ENCODE results near the gene NMNAT3.

Gene NMNAT3

DNA sequence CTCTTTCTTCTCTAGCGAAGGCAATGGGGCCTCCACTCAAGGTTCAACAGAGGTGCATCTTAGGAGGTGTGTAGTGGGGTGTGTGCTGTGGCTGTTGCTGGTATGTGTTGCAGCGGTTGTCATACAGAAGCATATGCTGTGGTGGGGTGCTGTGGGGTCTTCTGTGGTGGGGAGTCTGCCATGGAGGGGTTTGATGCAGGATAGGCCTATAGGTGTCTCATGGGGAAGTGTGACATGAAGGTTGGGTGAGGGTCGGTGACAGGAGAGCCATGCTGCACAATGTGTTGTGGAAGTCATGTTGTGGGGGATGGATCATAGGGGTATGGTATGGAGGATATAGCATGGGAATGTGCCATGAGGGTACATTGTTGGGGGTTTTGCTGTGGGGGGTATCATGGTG is 20.3 kb downstream of the NMNAT3 start:
- Histone ChIP-seq H3K36me3 (ENCODE audit: low read length) (no peaks in the 10 kb centered on the region), H3K27me3 (ENCODE audit: low read length) (no peaks in the 10 kb centered on the region), H3K9me3 (ENCODE audit: insufficient read depth, low read length) (no peaks in the 10 kb centered on the region), H2AFZ (ENCODE audit: low read depth, low read length, severe bottlenecking) (no peak overlapping the region), H3K27ac (ENCODE audit: low read depth, low read length) (no peak overlapping the region), H3K79me2 (ENCODE audit: insufficient read depth, low read length) (no peaks in the 10 kb centered on the region), H4K20me1 (ENCODE audit: low read depth, low read length) (no peaks in the 10 kb centered on the region), H3F3A (ENCODE audit: insufficient read depth) (no peaks in the 10 kb centered on the region), H3K9me2 (replicated peaks; ENCODE audit: insufficient read depth, low read length) (no peaks in the 10 kb centered on the region), H3K4me3 (ENCODE audit: insufficient read depth, low read length, poor library complexity, severe bottlenecking) (no peak overlapping the region), H3K9ac (ENCODE audit: low read length) (no peak overlapping the region), H3K4me2 (ENCODE audit: low read depth, low read length, poor library complexity, severe bottlenecking) (no peak overlapping the region)
- TF ChIP-seq, protein P1, sequence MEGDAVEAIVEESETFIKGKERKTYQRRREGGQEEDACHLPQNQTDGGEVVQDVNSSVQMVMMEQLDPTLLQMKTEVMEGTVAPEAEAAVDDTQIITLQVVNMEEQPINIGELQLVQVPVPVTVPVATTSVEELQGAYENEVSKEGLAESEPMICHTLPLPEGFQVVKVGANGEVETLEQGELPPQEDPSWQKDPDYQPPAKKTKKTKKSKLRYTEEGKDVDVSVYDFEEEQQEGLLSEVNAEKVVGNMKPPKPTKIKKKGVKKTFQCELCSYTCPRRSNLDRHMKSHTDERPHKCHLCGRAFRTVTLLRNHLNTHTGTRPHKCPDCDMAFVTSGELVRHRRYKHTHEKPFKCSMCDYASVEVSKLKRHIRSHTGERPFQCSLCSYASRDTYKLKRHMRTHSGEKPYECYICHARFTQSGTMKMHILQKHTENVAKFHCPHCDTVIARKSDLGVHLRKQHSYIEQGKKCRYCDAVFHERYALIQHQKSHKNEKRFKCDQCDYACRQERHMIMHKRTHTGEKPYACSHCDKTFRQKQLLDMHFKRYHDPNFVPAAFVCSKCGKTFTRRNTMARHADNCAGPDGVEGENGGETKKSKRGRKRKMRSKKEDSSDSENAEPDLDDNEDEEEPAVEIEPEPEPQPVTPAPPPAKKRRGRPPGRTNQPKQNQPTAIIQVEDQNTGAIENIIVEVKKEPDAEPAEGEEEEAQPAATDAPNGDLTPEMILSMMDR (IDR thresholded peaks at IDR 0.05; ENCODE audit: insufficient read depth, low read length, poor library complexity, severe bottlenecking): no peak
- no peak for TF ChIP-seq EZH2phosphoT487 (conservative IDR thresholded peaks at IDR 0.05; ENCODE audit: low read length)

DNA sequence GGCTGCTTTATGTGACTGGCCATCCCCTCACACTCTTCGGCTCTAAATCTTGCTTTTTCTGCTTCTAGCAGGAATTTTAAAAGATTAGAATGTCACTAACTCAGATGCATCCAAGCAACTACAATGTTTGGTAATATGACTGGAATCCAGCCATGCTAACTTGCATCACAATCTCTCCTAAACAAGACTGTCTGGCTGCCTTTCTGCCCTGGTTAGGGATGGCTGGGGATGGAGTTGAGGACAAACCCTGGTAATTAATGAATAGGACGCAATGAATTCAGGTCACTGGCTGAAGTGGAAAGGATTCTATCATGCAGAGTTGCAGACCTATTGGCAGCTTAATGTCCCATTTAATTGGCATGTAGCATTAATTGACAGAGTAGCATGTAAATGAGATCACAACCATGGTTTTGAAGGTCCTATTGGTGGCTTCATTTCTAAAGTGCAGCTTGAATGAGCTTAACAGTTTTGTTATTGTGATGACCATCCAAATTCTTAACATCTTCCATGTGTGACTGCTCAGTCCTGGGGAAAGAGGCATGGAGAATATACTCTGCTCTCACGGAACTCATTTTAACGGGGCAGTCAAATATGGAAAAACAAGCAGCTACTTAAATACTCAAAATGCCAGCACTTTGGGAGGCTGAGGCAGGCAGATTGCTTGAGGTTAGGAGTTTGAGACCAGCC is 21.7 kb downstream of the NMNAT3 start:
- no peaks in the 10 kb centered on the region for H3K27me3 ChIP-seq (ENCODE audit: low read length)
- no peaks in the 10 kb centered on the region for H4K20me1 ChIP-seq (ENCODE audit: low read depth, low read length)
- no peak overlapping the region for H3K4me3 ChIP-seq (ENCODE audit: insufficient read depth, low read length, poor library complexity, severe bottlenecking)
- no peak overlapping the region for H3K27ac ChIP-seq (ENCODE audit: low read depth, low read length)
- no peak for TF ChIP-seq EZH2phosphoT487 (conservative IDR thresholded peaks at IDR 0.05; ENCODE audit: low read length)
- TF ChIP-seq, protein P1 (IDR thresholded peaks at IDR 0.05; ENCODE audit: insufficient read depth, low read length, poor library complexity, severe bottlenecking): no peak
- H3K36me3 ChIP-seq (ENCODE audit: low read length): no peaks in the 10 kb centered on the region
- no peaks in the 10 kb centered on the region for H3K9me3 ChIP-seq (ENCODE audit: insufficient read depth, low read length)
- no peaks in the 10 kb centered on the region for H3K9me2 ChIP-seq (replicated peaks; ENCODE audit: insufficient read depth, low read length)
- H3K4me2 ChIP-seq (ENCODE audit: low read depth, low read length, poor library complexity, severe bottlenecking): no peak overlapping the region
- H3K79me2 ChIP-seq (ENCODE audit: insufficient read depth, low read length): no peaks in the 10 kb centered on the region
- no peak overlapping the region for H3K9ac ChIP-seq (ENCODE audit: low read length)
- no peak overlapping the region for H2AFZ ChIP-seq (ENCODE audit: low read depth, low read length, severe bottlenecking)
- no peaks in the 10 kb centered on the region for H3F3A ChIP-seq (ENCODE audit: insufficient read depth)

DNA sequence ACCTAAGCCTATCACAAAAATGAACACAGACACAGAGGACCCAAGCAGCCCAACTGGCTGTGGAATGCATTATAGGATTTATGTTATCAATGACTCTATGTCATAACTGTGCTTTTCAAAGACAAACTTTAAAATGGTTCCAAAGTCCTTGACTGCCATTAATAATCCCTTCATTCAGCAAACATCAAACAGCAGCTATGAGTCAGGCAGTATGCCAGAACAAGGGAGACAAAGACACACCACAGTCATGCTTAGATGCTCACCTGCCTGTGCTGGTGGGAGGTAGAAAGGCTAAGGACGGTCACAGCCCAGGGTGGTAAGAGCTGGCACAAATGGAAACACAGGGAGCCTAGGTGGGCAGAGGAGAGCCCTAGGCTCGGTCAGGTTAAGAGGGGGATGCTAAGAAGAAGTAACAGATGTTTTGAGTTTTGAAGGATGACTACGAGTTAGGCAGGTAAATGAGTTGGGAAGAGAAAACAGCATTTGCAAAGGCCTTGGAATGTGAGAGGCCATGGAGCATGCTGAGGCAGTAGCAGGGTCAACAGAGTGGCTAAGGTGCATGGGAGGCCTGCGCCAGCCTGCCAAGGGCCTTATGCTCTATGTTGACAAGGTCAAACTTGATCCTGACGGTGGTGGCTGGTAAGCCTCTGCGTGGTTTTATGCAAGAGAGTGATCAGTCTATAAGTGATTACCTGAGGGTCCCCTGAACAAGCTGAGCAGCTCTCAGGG is 23.0 kb downstream of the NMNAT3 start:
- Histone ChIP-seq H3K4me2 (ENCODE audit: low read depth, low read length, poor library complexity, severe bottlenecking) (no peak overlapping the region), H3K4me3 (ENCODE audit: insufficient read depth, low read length, poor library complexity, severe bottlenecking) (no peak overlapping the region)

More for the DNA sequence above, 23.0 kb downstream of the NMNAT3 start:
- Histone ChIP-seq H3K36me3 (ENCODE audit: low read length) (no peaks in the 10 kb centered on the region), H3F3A (ENCODE audit: insufficient read depth) (no peaks in the 10 kb centered on the region), H3K27me3 (ENCODE audit: low read length) (no peaks in the 10 kb centered on the region), H3K79me2 (ENCODE audit: insufficient read depth, low read length) (no peaks in the 10 kb centered on the region), H3K9me3 (ENCODE audit: insufficient read depth, low read length) (no peaks in the 10 kb centered on the region), H3K27ac (ENCODE audit: low read depth, low read length) (no peak overlapping the region), H3K9ac (ENCODE audit: low read length) (no peak overlapping the region), H4K20me1 (ENCODE audit: low read depth, low read length) (no peaks in the 10 kb centered on the region), H3K9me2 (replicated peaks; ENCODE audit: insufficient read depth, low read length) (no peaks in the 10 kb centered on the region), H2AFZ (ENCODE audit: low read depth, low read length, severe bottlenecking) (no peak overlapping the region)
- TF ChIP-seq, protein P1 (IDR thresholded peaks at IDR 0.05; ENCODE audit: insufficient read depth, low read length, poor library complexity, severe bottlenecking): no peak
- no peak for TF ChIP-seq EZH2phosphoT487 (conservative IDR thresholded peaks at IDR 0.05; ENCODE audit: low read length)

All from SU-DHL-6 (cell line).